ENCODE measurements around the gene OTOP3.
"Not testable (repeated sequence)": the region's sequence is repeated elsewhere in the genome, so short reads cannot be mapped to it uniquely, and the experiment has no call there.

The OTOP3 gene

DNA sequence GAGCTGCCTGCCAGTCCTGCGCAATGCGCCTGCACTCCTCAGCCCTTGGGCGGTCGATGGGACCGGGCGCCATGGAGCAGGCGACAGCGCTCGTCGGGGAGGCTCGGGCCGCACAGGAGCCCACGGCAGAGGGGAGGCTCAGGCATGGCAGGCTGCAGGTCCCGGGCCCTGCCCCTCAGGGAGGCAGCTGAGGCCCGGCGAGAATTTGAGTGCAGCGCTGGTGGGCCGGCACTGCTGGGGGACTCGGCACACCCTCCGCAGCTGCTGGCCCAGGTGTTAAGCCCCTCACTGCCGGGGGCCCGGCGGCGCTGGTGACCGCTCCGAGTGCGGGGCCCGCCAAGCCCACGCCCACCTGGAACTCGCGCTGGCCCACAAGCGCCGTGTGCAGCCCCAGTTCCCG lies 28.7 kb upstream of the OTOP3 start:
- Mint-ChIP-seq H3K4me1 (peaks cover 5% of the 10 kb centered on the region), H3K27me3 (peaks cover 18% of the 10 kb centered on the region), H3K9me3 (no peaks in the 10 kb centered on the region), H3K27ac (no peak overlapping the region), H3K4me3 (no peak overlapping the region)
- DNase-seq: no peak
- ATAC-seq: no peak

DNA sequence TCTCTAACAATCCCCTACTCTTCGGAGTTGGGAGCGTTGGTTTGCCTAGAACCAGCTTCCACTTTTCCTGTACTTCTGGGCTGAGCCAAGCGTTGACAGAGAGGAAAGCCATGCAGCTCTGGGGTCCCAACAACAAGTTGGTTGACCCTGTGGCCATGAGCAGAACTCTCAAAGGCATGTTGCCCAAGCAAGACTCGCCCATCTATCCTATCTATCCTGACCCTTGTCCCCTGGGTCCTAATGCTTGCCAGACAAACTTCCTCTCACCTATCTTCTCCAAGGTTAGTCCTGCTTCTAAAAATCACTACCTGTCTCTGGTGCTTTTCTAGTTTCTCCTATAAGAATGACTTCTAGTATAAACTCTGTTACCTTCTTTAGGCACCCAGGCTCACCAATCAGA lies 26.6 kb upstream of the OTOP3 start:
- not testable (repeated sequence) for H3K9me3 Mint-ChIP-seq, H3K4me1 Mint-ChIP-seq, H3K27me3 Mint-ChIP-seq, ATAC-seq, DNase-seq, H3K4me3 Mint-ChIP-seq, H3K27ac Mint-ChIP-seq

DNA sequence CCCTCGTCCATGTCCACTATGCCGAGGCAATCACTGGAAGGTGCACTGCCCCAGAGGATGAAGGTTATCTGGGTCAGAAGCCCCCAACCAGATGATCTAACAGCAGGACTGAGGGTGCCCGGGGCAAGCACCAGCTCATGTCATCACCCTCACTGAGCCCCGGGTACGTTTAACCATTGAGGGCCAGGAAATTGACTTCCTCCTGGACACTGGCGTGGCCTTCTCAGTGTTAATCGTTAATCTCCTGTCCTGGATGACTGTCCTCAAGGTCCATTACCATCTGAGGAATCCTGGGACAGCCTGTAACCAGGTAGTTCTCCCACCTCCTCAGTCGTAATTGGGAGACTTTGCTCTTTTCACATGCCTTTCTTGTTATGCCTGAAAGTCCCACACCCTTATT lies 24.3 kb upstream of the OTOP3 start:
- H3K4me1 Mint-ChIP-seq, ATAC-seq, H3K9me3 Mint-ChIP-seq, H3K27me3 Mint-ChIP-seq, DNase-seq, H3K4me3 Mint-ChIP-seq, H3K27ac Mint-ChIP-seq: not testable (repeated sequence)

DNA sequence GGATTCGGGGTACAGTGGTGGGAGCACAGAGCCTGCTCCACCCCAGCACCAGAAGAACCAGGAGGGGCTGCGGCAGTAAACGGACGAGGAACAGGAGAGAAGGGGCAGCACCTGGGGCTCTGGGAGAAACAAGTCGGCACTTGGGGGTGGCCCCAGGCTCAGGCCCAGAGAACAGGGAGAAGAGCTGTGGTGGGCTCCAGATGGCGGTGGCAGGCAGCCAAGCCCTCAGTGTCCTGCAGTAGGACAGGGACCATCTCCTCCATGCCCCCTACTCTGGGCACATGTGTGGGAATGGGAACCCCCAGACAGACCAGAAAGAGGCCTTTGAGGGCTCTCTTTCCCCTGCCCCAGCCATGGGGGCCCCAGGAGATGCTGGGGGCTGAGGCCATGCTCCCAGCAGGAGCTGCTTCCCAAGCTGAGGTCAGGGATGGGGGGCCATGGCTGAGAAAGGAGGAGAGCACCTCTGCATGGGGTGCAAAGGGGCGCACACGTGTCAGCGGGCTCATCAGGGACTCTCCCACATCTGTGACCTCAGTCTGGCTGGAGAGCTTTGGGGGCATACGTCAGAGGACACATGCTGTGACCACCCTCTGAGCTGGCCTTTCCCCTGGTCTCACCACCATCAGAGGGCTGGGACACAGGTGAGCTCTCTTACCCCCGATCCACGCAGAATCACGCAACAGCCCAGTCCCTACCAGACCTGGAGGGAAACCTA lies 19.4 kb upstream of the OTOP3 start:
- Mint-ChIP-seq H3K4me3 (no peak overlapping the region), H3K27ac (peak overlapping the region in 1 of 2 donors; percentile 88), H3K9me3 (no peaks in the 10 kb centered on the region), H3K4me1 (no peaks in the 10 kb centered on the region), H3K27me3 (peaks cover 32% of the 10 kb centered on the region)
- DNase-seq: no peak
- no peak for ATAC-seq

DNA sequence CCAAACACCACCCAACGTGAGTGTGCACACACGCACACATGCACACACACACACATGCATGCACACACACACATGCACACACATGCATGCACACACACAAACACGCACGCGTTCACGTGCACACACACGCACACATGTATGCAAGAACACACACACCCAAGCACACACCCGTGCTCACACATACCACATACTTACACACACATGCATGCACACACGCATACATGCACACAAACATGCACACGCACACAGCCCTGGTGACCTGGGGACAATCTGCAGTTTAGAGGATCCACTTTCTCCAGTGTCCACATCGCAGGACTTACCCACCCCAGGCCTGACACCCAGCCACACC lies 18.9 kb upstream of the OTOP3 start:
- no peaks in the 10 kb centered on the region for H3K4me1 Mint-ChIP-seq
- no peaks in the 10 kb centered on the region for H3K9me3 Mint-ChIP-seq

DNA sequence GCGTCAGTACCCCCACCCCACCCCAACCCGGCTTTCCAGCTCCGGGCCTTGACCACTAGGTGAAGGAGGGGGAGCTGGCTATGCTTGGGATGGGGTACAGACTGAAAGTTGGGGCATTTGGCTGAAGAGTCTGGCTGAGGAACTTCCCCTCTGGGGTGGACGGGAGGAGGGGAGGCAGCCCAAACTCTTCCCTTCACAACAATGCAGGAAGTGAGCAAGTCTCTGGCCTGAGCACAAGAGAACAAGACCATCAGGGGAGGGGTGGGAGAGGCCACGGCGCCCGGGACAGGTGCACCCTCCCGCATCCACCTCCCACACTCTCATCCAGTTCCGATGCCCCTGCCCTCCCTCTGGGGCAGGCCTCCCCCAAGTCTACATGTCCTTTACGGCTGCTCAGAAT lies 18.3 kb upstream of the OTOP3 start:
- Mint-ChIP-seq H3K27me3 (peaks cover 43% of the 10 kb centered on the region), H3K27ac (no peak overlapping the region), H3K4me1 (peaks cover 2% of the 10 kb centered on the region), H3K9me3 (no peaks in the 10 kb centered on the region), H3K4me3 (no peak overlapping the region)
- ATAC-seq: no peak
- no peak for DNase-seq

More for the DNA sequence above, 18.9 kb upstream of the OTOP3 start:
- Mint-ChIP-seq H3K27ac (no peak overlapping the region), H3K27me3 (peaks cover 37% of the 10 kb centered on the region), H3K4me3 (no peak overlapping the region)
- ATAC-seq (no peak), DNase-seq (no peak)

DNA sequence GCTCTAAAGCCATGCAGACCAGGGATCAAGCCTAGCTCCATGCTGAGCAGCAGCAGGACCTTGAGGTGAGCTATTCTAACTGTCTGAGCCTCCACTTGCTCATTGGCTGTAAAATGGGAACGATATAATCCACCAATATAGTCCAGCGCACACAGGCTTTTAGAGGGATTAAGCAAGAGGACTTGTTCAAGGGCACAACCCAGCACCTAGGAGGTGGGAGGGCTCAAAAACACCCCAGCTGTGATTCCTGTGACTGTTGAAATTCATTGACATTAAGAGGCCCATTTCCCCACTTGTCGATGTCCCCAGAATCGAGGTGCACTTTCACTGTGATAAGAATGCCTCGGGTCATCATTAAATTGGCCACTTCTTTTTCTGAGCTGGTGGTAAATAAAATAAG lies 16.8 kb upstream of the OTOP3 start:
- Mint-ChIP-seq H3K27me3 (peaks cover 58% of the 10 kb centered on the region), H3K4me3 (no peak overlapping the region), H3K4me1 (peaks cover 15% of the 10 kb centered on the region), H3K27ac (no peak overlapping the region), H3K9me3 (no peaks in the 10 kb centered on the region)
- ATAC-seq: no peak
- DNase-seq: no peak

DNA sequence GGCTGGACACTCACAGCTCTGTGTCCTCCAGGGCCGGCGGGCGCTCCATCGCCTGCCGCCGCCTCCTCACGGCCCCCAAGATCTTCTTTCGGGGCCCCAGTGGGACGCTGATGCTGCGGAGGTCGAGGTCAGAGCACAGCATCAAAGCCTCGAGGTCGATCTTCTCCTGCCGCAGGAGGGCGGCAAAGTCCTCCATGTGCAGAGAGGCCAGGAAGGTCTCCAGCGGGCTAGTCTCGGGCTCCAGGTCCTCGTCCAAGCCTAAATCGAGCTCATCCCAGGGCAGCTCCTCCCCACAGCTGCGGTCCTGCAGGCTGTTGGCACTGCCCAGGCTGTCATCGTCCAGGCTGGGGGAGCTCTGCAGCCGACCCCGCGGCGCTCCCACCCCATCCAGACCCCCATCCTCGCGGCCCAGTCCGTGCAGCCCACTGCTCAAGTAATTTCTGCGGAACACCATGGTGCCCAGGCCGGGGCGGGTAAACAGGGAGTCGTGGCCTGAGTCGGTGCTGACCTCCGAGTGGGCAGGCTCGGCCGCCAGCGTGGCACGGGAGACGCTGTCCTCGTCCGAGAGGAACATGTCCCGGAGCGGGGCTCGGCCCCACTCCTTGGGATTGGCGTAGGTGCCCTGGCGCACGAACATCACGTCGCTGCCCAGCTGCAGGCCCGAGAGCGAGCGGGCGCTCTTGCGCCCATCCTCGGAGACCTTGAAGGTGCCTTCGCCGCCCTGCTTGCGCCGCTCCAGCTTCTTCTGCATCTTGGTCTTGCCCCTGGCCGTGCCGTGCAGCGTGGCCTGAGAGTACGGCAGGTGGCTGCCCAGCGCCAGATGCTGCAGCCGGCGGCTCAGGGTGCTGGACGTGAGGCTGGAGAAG lies 16.0 kb upstream of the OTOP3 start:
- peaks cover 23% of the 10 kb centered on the region for H3K4me1 Mint-ChIP-seq
- H3K27ac Mint-ChIP-seq: no peak overlapping the region
- H3K4me3 Mint-ChIP-seq: no peak overlapping the region
- DNase-seq: peak in 1 of 2 donors; percentile 31
- no peaks in the 10 kb centered on the region for H3K9me3 Mint-ChIP-seq
- peak; percentile 37 for ATAC-seq
- peaks cover 66% of the 10 kb centered on the region for H3K27me3 Mint-ChIP-seq

DNA sequence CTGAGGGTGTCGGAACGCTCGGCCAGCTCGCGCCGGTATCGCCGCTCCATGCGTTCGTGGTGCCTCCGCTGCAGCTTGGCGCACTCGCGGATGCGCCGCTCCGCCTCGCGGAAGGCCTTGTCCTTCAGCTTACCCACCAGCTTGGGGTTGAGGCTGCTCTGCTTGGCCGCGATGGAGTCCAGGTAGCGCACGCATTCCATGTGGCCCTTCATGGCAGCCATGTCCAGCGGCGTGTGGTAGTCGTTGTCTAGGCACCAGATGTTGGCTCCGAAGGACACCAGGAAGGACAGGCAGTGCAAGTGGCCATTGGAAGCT lies 15.4 kb upstream of the OTOP3 start:
- peaks cover 27% of the 10 kb centered on the region for H3K4me1 Mint-ChIP-seq
- H3K27ac Mint-ChIP-seq: no peak overlapping the region
- ATAC-seq (no peak), DNase-seq (no peak)
- no peak overlapping the region for H3K4me3 Mint-ChIP-seq
- no peaks in the 10 kb centered on the region for H3K9me3 Mint-ChIP-seq
- H3K27me3 Mint-ChIP-seq: peaks cover 71% of the 10 kb centered on the region

DNA sequence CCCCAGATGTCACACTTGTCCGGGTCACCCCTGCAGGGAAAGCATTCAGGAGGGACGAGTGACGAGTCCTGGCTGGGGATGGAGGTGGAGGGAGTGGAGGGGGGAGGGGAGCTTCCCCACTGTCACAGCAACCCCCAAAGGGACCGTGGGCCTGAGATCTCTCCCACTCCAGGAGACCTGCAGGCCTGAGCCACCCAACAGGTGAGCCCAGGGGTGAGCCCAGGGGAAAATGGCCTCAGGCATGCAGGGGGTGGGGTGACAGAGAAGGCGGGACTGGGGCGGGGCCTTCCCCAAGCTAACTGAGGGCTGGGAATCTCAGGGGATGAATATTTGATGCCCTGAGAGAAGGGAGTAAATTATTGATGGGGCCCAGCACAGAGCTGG lies 15.1 kb upstream of the OTOP3 start:
- Mint-ChIP-seq H3K27me3 (peaks cover 75% of the 10 kb centered on the region), H3K27ac (no peak overlapping the region), H3K4me3 (no peak overlapping the region), H3K9me3 (no peaks in the 10 kb centered on the region), H3K4me1 (peaks cover 27% of the 10 kb centered on the region)
- ATAC-seq (no peak), DNase-seq (no peak)

DNA sequence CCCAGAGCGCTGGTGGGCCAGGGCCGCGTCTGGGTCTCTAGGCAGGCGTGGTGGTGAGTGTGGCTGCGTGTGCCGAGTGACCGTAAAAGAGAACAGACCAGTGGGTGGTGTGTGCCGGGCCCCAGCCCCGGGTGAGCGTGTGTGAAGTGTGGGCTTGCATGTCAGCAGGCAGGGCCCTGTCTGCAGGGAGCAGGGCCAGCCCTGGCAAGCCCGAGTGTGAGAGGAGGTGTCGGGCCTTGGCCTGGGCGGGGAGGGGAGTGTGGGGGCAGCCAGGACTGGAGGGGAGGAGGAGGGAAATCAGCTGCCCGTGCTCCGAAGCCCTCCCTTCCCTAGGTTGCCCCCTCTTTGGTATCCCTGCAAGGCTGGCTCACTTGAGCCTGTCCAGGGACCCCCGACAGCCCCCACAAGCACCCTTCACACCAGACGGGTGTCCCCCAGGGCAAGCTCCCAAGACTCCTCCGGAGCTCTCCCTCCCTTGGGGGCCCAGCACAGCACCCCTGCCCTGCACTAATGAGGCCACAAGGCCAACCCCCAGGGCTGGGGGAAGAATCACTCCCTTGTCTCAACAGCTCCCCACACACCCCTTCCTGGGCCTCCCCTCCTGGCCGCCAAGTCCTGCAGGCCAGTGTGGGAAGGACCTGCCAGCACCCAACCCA lies 14.5 kb upstream of the OTOP3 start:
- Mint-ChIP-seq H3K27me3 (peaks cover 80% of the 10 kb centered on the region), H3K4me1 (peaks cover 27% of the 10 kb centered on the region), H3K4me3 (no peak overlapping the region), H3K27ac (no peak overlapping the region), H3K9me3 (no peaks in the 10 kb centered on the region)
- DNase-seq (no peak), ATAC-seq (peak; percentile 3)

DNA sequence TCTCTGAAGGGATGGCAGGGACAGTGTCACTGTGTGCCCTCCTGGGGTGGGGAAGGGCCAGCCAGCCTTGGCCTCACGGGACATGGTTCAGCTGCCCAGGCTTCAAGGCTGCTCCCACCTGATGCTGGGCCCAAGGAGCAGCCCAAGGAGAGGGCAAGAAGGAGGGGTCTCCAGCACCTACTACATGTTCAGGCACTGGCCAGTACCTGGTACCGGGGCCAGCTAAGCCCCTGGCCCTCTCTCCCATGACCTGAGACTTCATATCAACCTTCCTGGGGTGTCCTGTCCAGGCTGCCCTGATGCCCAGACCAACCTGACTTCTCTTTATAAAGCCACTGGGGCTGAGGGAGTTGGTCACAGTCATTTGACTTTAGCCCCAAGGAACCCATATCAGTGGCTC lies 13.9 kb upstream of the OTOP3 start:
- no peak for DNase-seq
- no peak overlapping the region for H3K27ac Mint-ChIP-seq

DNA sequence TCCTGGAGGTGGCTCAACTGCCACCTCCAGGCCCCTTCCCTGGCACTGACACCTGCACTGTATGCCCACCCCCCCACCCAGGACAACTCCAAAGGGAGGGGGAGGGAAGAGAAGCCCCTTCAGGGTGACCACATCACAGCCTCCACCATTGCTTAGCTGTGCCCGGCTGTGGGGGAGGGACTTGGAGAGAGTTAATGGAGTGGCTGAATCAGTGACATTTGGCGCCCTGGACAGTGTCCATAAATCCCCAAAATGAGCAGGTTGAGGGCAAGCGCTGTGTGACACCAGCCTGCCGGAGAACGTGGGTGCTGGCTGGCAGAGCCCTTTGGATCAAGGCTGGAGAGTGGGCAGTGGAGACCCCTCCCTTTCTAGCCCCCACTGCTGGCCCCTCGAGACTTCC lies 13.5 kb upstream of the OTOP3 start:
- H3K4me1 Mint-ChIP-seq: peaks cover 27% of the 10 kb centered on the region
- no peak overlapping the region for H3K4me3 Mint-ChIP-seq
- H3K27me3 Mint-ChIP-seq: peaks cover 83% of the 10 kb centered on the region

More for the DNA sequence above, 13.9 kb upstream of the OTOP3 start:
- peak; percentile 2 for ATAC-seq
- peaks cover 27% of the 10 kb centered on the region for H3K4me1 Mint-ChIP-seq
- H3K9me3 Mint-ChIP-seq: no peaks in the 10 kb centered on the region
- H3K27me3 Mint-ChIP-seq: peaks cover 83% of the 10 kb centered on the region
- H3K4me3 Mint-ChIP-seq: no peak overlapping the region

DNA sequence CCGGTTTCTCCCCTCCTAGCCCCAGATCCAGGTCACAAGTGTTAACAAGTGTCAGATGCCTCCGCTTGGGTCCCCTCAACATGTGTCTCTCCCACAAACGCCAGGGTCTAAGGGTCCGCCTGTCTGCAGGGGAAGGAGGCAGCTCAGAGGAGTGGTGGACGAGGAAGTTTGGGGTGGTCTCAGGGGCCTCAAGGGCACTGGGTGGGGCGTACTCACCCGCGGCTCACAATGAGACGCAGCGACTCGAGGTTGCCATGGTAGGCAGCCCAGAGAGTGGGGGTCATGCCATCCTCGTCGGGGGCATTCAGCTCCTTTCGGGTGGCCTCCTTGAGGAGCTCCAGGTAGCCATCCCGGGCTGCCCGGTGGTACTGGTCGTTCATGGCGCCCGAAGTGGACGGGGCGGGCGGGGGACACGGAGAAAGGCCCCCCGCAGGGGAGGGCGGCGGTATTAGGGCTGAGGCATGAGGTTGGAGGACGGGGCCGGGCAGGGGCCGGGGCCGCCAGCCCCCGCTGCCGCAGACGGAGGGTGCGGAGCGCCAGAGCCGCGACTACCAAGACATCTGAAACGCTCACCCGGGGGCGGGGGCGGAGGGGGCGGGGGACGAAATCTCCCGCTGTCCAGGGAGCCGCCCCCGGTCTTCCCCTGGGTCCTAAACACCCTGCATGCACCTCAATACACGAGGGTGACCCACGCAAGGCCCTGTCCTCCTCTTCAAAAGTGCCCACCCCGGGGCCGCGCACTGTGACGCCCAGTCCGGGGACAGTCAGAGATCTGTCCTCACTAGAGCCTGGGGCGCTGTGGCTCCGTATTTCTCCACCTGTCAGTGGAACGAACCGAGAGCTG lies 12.8 kb upstream of the OTOP3 start, which contains the start of gene USH1G:
TSS of gene USH1G (minus strand) at position 562 of the 844 bp plus-strand sequence. CDS start at position 380, 182 bp downstream.
- DNase-seq: no peak
- Mint-ChIP-seq H3K4me3 (peak within 1 kb of the TSS; percentile 39 to 64), H3K27ac (no peak within 1 kb of the TSS)

More for the DNA sequence above, 13.5 kb upstream of the OTOP3 start:
- ATAC-seq: no peak
- DNase-seq: no peak
- no peaks in the 10 kb centered on the region for H3K9me3 Mint-ChIP-seq
- H3K27ac Mint-ChIP-seq: no peak overlapping the region

DNA sequence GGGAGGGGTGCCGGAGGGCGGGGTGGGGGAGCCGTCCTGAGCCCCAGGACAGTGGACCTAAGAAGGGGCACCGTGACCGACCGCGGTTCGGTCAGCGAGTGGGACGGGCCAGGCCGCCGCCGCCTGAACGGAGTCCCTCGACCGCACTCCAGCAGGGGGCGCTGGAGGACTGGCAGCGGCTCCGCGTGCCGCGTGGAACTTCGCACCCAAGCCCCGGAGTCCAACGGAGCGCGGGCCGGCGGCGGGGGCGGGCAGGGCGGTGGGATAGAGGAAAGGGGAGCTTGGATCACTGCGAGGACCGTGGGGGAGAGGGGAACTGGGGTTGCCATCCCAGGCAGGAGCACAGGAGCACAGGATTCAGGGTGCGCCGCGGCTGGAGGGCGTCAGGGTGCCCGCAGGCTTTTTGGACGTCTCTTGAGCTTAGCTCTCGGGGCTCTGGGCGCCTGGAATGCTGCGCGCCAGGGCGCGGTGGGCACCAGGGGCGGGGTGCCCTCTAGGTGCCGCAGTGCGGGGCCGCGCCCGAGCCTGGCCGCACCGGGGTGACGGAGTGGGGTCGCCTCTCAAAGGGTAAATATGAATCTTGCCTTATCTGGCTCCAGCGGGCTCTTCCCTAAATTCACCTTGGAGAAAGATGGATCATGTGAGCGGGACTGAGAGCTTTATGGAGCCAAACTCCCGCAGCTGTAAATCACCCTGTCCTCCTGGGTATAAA lies 12.0 kb upstream of the OTOP3 start:
- DNase-seq (peak; percentile 71 to 73), ATAC-seq (peak; percentile 58)
- H3K27me3 Mint-ChIP-seq: peaks cover 87% of the 10 kb centered on the region
- peaks cover 27% of the 10 kb centered on the region for H3K4me1 Mint-ChIP-seq
- no peak overlapping the region for H3K27ac Mint-ChIP-seq
- H3K4me3 Mint-ChIP-seq: peak overlapping the region; percentile 39 to 64
- H3K9me3 Mint-ChIP-seq: no peaks in the 10 kb centered on the region

More for the DNA sequence above, 12.8 kb upstream of the OTOP3 start, which contains the start of gene USH1G:
- peaks cover 83% of the 10 kb centered on the region for H3K27me3 Mint-ChIP-seq
- peaks cover 27% of the 10 kb centered on the region for H3K4me1 Mint-ChIP-seq
- peak; percentile 52 for ATAC-seq
- no peaks in the 10 kb centered on the region for H3K9me3 Mint-ChIP-seq
